ENCODE results near the gene MYCBP2.

DNA sequence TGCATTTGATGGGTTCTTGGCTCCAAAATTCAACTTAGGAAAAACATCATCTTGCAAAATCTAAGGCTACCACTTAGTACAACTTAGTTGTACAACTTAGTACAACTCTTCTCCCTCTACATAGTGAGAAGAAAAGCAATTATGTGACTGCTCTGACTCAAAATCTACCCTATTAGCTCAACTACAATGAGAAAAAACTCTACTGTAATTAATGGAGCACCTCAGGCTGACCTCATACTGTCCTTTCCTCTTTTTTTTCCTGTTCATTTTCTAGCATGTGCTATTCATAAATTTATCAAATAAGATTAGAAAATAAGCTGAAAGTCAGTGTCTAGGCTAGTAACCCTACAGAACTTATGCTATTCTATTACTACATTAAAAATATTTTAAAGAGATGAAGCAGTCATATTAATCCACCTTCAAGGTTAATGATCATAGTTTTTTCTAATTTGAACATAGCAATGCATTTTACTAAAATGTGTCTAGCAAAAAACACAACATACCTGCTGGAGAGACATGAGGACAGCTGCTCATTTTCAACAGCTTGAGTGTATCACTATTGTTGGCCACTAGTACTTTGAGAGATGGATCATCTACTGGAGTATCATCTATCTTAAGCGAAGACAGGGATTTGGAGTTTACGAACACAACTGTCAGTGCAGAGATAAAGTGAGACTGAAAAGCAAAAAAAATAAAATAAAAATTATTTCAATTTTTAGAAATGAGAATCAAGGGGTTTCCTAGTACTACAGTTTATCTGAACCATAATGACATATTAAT lies 311.8 kb downstream of the MYCBP2 start:
- TF ChIP-seq POLR2AphosphoS5 (IDR thresholded peaks at IDR 0.05): no peak
- TF ChIP-seq, protein P1, sequence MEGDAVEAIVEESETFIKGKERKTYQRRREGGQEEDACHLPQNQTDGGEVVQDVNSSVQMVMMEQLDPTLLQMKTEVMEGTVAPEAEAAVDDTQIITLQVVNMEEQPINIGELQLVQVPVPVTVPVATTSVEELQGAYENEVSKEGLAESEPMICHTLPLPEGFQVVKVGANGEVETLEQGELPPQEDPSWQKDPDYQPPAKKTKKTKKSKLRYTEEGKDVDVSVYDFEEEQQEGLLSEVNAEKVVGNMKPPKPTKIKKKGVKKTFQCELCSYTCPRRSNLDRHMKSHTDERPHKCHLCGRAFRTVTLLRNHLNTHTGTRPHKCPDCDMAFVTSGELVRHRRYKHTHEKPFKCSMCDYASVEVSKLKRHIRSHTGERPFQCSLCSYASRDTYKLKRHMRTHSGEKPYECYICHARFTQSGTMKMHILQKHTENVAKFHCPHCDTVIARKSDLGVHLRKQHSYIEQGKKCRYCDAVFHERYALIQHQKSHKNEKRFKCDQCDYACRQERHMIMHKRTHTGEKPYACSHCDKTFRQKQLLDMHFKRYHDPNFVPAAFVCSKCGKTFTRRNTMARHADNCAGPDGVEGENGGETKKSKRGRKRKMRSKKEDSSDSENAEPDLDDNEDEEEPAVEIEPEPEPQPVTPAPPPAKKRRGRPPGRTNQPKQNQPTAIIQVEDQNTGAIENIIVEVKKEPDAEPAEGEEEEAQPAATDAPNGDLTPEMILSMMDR (IDR thresholded peaks at IDR 0.05 in 8 of 11, conservative IDR thresholded peaks at IDR 0.05 in 3 of 11): no peak
